GM18858 (cell line): ENCODE data around the gene ANXA4.
"Not testable (repeated sequence)": the region's sequence is repeated elsewhere in the genome, so short reads cannot be mapped to it uniquely, and the experiment has no call there.

Source experiments
- ATAC-seq: cut with Tn5 transposase; IDR thresholded peaks from one replicate; pipeline ENCODE4 v1.9.1; 2021; ENCODE audit not compliant: unreplicated experiment

The ANXA4 gene

DNA sequence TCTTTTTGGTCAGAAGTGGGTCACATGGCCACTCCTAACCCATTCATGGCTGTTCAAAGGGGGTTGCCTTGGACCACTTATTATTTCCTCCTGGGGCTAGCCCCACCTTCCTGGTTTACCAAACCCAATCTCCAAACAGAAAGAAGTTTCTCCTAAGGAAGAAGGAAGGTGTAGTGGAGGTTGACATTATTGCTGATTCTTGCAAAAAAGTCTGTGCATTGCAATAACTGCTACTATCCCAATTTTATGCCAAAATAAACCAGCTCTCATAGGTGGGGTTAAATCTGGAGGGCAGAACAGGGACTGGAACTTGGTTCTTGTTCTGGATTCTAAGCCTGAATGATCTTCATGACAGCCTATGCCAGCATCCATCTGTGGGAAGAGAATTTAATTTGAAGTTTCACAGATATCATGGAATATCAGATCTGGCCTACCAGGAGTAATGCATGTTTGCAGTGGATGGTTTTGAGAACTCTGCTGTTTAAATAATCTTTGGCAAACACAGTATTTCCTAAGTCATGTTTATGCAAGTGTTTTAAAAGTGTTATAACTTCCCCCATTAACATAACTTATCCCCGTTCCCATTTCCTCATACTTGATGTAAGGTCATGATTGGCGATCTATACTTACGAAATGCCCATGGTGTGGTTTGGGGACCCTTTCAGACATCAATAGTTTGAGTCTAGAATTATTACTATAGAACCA, 11.9 kb downstream of the ANXA4 start:
- ATAC-seq = no peak

DNA sequence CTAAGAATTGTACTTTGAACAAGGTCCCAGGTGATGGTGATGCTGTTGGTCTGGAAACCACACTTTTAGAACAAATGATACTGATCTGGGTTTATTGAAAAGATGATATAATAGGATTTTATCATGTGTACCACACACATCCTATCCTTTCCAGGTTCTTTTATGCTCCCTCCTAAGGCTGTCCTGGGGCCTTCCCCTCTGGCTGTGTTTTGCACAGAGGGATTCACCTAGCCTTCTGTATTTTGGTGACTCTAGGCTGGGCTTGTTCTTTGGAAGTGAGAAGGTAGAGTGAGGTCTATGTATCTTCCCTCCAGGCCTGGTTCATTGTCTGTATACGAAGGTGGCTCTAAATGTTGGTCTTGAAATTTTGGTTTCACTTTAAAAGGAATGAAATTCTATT, 12.7 kb downstream of the ANXA4 start:
- no peak for ATAC-seq

DNA sequence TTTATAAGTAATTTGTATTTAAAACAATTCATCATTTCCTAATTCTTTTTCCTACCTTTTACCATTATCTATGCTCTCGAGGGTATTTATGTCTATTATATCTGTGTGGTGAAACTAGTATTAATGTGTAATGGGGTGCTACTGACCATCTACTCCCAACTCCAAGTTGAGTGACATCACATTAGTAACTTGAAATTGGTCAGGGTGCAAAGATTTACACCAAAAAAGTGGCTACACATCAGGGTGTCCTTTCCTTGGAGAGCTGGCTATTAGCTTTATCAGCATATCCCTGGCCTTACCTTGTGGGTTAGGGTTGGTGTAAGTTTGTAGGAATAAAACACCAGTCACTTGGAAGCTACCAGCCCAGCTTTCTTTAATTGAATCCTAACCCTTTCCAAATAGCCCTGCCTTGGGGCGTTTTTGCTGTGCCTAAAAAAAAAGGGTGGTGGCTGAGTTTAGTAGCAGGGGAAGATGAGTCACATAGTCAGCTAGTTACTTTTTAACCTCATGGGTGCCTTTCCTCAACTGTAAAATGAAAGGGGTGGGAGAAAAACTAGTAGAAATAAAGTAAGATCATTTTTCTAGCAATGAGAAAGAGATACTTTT, 14.0 kb downstream of the ANXA4 start:
- ATAC-seq = no peak

DNA sequence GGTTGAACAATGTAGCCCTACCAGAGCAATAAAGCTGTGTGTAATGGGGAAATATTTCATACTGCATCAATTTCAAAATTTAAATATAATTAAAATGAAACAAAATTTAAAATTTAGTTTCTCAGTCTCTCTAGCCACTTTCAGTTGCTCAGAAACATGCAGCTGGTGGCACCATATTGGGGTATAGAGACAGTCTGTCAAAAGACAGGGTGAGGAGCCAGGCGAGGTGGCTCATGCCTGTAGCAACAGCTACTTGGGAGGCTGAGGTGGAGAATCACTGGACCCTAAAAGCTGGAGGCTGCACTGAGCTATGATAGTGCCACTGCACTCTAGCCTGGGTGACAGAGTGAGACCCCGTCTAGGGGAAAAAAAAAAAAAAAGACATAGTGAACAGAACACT, 20.1 kb downstream of the ANXA4 start:
- ATAC-seq = no peak

DNA sequence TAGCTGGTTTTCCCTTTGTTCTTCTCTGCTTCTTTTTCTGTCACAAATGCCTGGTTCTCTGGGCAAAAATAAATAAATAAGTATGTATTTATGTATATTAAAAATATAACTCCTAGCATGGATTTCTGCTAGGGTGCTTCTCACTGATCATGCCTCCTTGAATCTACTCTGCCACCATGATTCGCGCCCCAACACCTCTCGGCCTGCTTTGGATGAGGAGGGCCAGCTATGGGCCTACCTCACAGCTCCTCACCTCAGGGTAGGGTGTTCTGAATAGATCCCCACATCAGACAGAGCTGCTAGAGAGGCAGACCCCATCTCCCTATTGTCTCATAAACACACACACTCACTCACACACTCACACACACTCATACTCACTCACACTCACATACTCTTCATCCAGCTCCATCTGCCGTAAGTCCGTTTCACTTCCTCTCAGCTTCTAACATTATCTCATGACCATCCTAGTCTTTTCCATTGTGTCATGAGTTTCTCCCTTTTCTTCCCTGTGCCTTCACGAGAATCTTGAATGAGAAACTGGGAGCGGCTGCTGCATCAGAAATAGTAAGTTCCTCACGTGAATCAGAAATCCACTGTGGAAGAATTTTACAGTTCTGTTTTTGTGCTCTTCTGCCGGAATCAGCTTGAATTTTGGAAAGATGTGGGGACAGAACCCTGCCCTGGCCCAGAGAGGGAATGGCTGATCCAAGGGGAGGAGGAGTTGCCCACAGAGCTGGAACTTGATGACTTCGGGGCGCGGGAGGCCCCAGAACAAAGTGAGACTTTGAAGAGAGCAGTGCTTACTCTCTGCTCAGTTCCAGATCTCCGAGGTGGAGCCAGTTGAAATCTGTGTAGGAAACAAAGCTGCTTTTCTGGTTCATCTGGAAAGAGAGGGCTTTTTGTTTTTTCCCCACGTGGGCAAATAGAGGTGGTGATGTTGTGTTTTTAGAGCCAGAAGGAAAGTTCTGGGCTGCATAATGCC, 20.9 kb downstream of the ANXA4 start:
- no peak for ATAC-seq

DNA sequence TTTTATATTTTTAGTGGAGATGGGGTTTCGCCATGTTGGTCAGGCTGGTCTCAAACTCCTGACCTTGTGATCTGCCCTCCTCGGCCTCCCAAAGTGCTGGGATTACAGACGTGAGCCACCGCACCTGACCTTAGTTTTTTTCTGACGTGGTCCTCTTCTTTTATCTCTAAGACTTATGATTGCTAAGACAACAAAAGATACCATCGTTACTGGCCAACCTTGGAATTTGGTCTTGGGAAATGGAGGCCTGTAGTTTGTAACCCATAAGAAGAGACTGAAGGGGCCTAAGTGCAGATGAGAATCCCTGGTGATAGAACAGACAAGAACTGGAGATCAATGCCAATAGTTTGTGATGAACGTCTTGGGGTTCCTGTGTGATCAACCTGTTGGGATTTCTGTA, 21.9 kb downstream of the ANXA4 start:
- not testable (repeated sequence) for ATAC-seq

DNA sequence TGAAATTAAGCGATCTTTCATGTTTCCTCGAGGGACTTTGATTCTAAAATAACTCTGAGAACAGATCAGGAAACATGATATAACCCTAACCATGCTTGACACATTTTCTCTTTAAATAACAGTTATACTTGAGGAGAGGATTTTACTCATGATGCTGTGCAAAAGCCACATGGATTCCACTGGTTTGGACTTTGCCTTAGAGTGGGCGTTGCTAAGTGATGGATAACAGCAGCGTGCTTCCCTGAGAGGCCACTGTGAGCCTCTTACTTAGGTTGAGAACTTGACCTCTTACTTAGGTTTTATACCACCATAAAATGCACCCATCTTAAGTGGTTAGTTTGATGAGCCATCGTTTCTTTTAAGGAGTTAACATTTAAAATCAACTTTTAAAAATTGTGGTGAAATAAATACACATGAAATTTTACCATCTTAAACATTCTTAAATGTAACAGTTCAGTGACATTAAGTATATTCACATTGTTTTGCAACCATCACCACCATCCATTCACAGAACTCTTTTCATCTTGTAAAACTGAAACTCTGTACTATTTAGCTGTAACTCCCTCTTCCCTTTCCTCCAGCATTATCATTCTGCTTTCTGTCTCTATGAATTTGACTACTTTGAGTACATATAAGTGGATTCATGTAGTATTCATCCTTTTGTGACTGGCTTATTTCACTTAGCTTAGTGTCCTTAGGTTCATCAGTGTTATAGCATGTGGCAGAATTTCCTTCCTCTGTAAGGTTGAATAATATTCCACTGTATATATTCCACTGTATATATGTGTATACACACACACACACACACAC, 22.6 kb downstream of the ANXA4 start:
- ATAC-seq = peak; percentile 40

DNA sequence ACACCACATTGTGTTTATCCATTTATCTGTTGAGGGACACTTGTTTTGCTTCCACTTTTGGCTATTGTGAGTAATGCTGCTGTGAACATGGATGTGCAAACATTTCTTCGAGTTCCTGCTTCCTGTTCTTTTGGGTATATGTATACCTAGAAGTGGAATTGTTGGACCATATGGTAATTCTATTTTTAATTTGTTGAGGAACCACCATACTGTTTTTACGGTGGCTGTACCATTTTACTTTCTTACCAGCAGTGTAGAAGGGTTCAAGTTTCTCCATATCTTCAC, 23.1 kb downstream of the ANXA4 start:
- ATAC-seq = no peak

DNA sequence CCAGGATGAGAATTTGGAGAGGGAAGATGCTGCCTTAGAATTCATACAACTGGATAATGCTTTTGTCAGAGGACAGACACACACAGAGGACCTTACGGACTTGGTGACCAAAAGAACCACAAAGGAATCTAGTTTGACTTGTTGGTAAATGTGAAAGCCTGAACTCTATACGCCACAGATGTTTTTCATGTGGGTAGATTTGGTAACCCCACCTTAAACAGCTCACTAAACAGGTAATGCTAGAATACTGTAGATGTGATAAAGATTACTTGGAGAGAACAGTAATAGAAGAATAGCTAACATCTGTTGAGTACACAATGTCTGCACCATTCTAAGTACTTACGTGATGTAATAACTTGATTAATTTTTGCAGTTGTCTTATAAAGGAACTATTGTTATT, 24.1 kb downstream of the ANXA4 start:
- no peak for ATAC-seq

DNA sequence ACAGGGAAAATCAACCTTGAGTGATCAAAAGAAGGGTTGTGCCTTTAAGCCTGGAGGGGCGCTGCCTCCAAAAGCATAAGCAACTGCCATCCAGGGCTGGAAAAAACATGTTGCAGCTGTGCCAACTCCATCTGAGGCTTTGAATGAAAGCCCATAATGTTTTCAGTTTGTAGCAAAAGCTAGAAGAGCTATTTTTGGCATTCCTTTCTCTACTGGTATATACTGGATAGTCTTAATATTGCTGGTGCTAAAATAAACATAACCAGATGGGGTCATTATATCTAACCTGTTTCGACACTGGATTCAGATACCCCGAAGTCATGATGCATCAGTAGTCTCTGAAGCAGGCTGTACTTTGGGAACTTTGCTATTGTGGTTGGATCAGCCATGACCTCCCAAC, 25.1 kb downstream of the ANXA4 start:
- ATAC-seq = no peak

DNA sequence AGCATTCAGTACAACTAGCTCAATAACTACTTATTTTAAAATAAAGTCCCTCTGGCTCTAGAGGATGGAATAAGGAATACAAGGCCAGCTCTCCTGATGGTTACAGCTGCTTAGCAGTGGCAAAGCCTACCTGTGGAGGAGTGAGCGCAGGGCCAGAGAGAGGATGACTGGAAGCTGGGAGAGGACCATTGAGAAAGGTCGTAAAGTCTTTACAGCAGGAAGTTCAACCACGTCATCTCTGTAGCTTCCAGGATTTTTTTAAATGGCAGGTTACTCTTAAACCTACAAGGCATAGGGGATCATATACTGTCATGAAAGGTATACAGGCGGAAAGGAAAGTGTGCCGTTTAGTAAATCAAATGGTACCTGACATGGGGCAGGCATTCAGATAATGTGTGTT, 26.3 kb downstream of the ANXA4 start:
- no peak for ATAC-seq

DNA sequence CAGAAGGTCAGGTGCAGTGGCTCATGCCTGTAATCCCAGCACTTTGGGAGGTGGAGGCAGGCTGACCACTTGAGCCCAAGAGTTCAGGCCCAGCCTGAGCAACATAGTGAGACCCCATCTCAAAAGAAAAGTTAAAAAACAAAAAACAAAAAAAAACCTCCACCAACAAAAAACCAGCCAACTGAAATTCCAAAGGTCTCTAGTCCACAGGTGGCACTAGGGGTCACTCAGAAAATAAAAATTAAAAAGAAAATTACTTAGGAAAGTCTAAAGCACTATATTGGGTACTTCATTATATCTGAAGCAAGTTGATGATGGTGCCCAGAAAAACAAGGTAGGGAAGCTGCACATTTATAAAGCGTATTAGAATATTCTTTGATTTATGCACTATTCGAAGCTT, 26.9 kb downstream of the ANXA4 start:
- no peak for ATAC-seq

DNA sequence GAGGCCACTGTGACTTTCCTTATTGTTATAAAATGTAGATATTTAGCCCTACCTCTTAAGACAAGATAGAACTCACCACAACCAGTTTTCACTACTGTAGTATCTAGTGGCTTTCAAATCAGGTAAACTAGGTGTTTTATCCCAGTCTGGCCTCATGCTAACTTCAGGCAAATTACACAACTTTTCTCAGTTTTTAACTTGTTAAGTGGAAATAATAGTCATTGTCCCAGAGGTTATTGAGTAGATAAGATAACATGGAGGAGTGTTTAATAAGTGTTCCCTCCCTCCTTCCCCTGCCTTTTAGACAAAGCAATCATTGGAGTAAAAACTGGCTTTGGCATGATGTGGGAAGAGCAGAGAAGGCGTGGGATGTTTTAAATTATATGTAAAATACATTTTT, 27.3 kb downstream of the ANXA4 start:
- ATAC-seq = no peak

DNA sequence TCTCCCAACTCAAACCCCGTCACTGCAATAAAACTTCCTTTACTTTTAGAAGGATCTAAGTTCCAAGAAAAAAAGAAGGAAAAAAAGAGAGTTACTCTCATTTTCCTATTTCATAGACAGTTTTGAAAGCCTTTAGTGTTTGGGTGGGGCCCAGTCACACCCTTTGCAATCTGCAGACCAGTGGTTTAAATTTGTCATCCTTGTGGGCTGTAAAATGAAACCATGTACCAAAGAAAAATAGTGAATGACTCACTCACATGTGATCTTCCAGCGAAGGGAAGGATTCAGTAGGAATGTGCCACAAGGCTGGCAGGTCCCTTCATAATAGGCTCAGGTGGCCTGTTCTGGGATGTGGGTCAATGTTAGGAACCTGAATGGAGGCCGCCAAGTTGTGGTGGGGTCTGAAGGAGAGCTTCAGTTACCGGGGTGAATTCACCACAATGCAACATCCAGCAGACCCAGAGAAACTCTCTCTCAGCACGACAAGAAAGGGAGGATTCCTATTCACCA, 28.3 kb downstream of the ANXA4 start:
- ATAC-seq = no peak

DNA sequence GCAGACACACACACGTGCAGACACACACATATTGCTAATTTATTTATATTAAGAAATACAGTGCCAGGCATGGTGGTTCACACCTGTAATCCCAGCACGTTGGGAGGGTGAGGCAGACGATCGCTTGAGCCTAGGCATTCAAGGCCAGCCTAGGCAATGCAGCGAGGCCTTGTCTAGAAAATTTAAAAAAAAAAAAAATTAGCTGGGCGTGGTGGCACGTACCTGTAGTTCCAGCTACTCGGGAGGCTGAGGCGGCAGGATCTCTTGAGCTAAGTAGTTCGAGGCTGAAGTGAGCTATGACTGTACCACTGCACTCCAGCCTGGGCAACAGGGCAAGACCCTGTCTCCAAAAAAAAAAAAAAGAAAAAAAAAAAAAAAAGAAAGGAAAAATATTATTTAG, 28.8 kb downstream of the ANXA4 start:
- no peak for ATAC-seq

DNA sequence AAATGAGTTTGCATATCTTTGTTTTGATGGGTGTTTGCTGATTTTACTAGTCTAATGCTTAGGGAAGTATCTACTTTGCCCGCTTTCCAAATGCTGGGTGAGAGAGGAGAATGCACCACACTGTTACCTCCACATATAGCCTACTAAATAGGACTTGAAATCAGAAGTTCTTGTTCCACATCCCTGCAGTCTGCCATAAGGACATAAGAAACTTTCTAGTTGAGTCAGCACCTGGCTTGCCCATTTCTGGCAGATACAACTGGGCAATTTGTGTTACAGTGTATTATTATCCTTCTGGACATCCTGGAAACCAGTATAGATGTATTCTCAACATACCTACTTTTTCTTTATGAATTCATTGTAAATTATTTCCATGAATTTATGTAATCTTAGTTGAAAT, 29.5 kb downstream of the ANXA4 start:
- no peak for ATAC-seq

DNA sequence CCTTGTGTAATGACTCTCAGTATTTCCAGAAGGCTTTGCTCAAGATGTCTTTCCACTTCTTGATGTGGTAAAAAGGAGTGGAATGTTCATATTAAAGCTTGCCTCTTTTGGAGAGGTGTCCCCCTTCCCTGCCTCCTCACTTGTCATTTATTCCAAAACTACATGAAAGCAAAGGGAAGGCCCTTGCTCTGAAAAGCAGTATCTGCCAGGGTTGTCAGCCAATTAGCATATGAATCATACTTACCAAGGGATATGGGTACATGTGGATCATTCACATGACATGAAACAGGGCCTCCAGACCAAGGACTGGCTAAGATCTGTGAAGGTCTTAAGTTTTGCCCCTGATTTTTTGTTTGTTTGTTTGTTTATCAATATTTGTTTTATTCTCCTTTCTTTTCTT, 31.3 kb downstream of the ANXA4 start:
- no peak for ATAC-seq

DNA sequence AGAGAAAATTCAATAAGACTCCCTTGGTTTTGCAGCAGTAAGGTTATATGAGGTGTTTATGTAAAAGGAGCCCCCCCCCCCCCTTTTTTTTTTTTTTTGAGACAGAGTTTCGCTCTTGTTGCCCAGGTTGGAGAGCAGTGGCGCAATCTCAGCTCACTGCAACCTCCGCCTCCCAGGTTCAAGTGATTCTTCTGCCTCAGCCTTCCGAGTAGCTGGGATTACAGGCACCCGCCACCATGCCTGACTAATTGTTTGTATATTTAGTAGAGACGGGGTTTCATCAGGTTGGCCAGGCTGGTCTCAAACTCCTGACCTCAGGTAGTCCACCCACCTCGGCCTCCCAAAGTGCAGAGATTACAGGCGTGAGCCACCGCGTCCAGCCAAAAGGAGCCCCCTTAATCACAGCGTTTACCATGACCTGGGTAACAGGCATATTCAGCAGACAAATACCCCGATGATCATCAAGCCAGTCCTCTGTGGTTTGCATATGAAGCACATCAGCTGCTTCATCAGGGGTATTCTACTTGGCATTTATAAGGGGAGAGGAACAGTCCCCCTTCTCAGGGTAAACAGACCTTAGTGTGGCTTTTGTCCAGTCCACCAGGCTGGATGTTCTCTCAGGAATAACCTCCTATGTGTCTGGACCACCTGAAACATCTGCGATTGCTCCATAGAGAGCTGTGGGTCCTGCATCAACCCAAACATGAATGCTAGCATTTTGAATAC, 32.5 kb downstream of the ANXA4 start:
- not testable (repeated sequence) for ATAC-seq

DNA sequence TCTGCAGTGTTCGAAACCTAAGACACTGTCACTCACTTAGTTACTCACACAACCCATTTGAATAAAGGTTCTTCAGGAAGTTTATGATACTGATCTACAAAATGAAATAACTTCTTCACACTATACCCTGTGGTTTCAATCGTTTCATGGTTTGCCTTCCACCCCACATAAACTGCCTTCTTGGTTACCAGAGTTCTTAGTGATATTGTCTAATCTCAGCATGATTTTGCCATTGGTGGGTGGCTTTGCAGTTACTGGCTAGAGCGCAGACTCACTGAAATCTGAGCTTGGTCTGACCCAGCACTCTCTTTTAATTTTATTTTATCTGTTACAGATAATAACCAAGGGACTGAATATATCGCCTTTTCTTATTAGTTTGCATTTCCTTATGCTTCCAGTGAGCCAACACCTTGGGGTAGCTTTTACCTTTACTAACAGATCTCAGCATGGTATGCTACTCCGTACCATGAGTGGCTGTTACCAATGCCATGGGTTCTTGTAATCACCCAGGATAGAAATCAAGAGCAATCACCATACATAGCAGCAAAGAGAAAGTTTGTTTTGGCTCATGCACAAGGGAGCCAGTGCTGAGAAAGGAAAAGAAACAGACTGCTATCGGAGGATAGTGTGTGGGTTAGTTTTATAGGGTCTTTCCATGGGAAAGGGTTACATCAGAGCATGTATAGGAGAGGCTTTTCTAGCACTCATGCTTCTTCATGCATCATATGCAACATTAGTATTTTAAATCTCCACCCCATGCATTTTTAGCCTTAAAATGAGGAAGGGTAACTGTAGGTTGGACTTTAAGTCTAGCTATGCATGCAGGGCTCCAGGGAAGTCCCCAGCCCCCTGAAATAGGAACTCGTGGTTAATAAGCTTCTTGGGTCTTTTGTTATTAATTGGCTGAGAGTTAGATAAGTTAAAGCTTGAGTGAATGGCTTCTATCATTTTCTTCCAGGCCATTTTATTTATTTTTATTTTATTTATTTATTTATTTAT, 33.3 kb downstream of the ANXA4 start:
- peak; percentile 35 for ATAC-seq
